GM19238 (cell line): ENCODE results near the gene S1PR4.
"Not testable (repeated sequence)": the region's sequence is repeated elsewhere in the genome, so short reads cannot be mapped to it uniquely, and the experiment has no call there.

ENCODE experiments used
- DNase-seq: peaks from one replicate; pipeline ENCODE4 v3.0.0; 2011; ENCODE audit warnings: low spot score; ENCODE audit not compliant: insufficient read length

The S1PR4 gene

GRCh38 chr19:3193256-3194105 lies 14.9 kb downstream of the S1PR4 start:
- no peak for DNase-seq

GRCh38 chr19:3194106-3195087 lies 15.8 kb downstream of the S1PR4 start:
- DNase-seq, result no peak

- DNase-seq, result no peak
These were observed 17.7 kb downstream of the S1PR4 start for GRCh38 chr19:3196064-3196932.

- DNase-seq, result no peak
These were observed 18.3 kb downstream of the S1PR4 start for GRCh38 chr19:3196933-3197205.

- DNase-seq, result no peak
These were observed 20.5 kb downstream of the S1PR4 start for GRCh38 chr19:3198901-3199700.

- no peak for DNase-seq
These were observed 22.6 kb downstream of the S1PR4 start for GRCh38 chr19:3201072-3201700.

GRCh38 chr19:3201911-3202310 lies 23.3 kb downstream of the S1PR4 start:
- DNase-seq, result no peak

- no peak for DNase-seq
These were observed 23.8 kb downstream of the S1PR4 start for GRCh38 chr19:3202346-3202745.

- not testable (repeated sequence) for DNase-seq
These were observed 24.3 kb downstream of the S1PR4 start for GRCh38 chr19:3202895-3203294.

- no peak for DNase-seq
These were observed 25.5 kb downstream of the S1PR4 start for GRCh38 chr19:3203805-3204645.

GRCh38 chr19:3204646-3205275 lies 26.2 kb downstream of the S1PR4 start:
- no peak for DNase-seq

GRCh38 chr19:3206216-3206953 lies 27.8 kb downstream of the S1PR4 start:
- no peak for DNase-seq

- no peak for DNase-seq
These were observed 29.1 kb downstream of the S1PR4 start for GRCh38 chr19:3207461-3208242.

GRCh38 chr19:3208317-3209207 lies 30.0 kb downstream of the S1PR4 start:
- no peak for DNase-seq

- peak; percentile 85 for DNase-seq
These were observed 31.9 kb downstream of the S1PR4 start for GRCh38 chr19:3210347-3211017.

- DNase-seq, result no peak
These were observed 32.6 kb downstream of the S1PR4 start for GRCh38 chr19:3211191-3211590.
